HG02870 (cell line): Measurements from ENCODE around the gene CBR1.
A peak's percentile ranks its signal among the peaks of the same experiment; 100 is the strongest.

Experiments
- ATAC-seq: cut with Tn5 transposase; IDR thresholded peaks from one replicate; pipeline ENCODE4 v1.9.1; 2021; ENCODE audit warnings: mild to moderate bottlenecking, moderate library complexity; ENCODE audit not compliant: unreplicated experiment

Gene CBR1

DNA sequence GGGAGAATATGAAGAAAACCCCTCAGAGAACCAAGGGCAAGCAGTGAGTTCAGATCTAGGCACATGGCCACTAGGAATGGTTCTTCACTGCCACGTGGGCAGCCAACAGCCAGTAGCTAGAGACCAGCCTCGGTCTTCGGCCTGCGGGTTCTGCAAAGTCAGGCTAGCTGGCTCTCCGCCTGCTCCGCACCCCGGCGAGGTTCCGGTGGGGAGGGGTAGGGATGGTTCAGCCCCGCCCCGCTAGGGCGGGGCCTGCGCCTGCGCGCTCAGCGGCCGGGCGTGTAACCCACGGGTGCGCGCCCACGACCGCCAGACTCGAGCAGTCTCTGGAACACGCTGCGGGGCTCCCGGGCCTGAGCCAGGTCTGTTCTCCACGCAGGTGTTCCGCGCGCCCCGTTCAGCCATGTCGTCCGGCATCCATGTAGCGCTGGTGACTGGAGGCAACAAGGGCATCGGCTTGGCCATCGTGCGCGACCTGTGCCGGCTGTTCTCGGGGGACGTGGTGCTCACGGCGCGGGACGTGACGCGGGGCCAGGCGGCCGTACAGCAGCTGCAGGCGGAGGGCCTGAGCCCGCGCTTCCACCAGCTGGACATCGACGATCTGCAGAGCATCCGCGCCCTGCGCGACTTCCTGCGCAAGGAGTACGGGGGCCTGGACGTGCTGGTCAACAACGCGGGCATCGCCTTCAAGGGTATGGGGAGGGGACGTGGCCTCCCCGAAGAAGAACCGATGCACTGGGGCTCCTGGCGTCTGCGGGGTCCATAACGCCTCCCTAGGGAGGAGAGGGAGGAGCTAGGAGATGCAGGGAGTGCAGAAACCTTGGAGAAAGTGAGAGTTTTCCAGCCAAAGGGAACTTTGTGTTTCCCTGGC is at the start of gene CBR1:
TSS of gene CBR1 (plus strand) at position 312 of the 871 bp plus-strand sequence. CDS start at position 404, 92 bp downstream.
- ATAC-seq = peak; percentile 96

DNA sequence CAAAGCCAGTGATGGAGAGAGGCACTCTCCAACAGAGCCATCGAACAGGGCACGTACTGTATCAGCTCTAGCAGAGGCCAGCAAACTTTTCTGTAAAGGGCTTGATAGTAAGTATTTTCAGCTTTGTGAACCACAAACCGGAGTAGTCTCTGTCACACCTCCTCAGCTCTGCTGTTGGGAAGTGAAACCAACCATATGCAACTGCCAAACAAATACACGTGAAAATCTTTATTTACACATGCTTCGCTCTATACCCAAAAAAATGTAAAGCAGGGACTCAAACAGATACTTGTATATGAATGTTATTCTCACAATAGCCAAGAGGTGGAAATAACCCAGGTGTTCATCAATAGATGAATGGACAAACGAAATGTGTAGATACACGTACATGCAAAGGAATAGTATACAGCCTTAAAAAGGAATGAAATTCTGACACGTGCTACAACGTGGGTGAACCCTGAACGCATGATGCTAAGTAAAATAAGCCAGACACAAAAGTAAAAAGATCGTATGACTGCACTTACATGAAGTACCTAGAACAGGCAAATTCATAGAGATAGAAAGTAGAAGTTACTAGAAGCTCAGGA is 48.5 kb upstream of the CBR1 start:
- ATAC-seq = peak; percentile 84

DNA sequence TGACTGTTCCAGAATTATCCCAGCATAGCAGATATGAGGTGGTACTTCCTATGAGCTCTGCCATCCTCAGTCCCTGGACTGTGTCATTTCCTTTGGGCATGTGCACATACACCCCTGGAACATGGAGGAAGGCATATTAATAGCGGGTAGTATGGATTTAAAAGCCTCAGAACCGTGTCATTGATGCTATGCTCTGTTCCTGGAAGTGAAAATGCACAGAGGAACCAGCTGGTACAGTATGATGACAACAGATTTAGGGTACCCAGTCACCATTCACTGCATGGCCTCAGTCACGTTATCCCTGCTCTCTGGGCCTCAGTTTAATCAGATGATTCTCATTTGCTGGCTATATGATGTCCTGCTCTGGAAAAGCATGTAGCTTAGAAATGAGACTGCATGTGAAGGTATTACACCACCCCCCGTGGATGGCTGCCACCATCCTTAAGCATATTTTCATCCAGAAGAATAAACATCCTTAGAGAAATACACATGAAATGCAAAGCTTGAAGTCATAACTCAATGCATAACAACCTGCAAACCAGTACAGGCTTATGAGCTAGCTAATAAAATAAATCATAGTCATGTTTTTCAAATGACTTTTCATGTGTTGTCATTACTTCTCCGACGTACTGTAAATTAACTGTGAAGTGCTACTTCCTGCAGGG is 47.3 kb upstream of the CBR1 start:
- no peak for ATAC-seq

DNA sequence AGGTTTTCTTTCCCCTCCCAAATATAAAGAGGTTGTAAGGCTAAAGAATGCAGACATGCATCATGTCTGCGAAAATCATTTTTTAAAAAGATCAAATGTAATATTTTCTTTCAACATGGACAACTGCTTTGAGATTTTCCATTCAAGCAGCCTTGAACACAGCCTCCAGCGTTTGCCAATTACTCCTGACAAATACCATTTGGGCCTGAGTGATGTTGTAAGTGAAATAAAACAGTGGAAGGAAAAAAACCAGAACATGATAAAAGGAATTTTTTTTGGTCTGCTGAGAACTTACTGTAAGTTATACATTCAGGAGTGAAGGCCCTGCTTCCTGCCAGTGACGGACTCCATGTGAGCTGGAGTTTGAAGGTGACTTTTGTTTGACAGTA is 46.7 kb upstream of the CBR1 start:
- ATAC-seq = no peak

DNA sequence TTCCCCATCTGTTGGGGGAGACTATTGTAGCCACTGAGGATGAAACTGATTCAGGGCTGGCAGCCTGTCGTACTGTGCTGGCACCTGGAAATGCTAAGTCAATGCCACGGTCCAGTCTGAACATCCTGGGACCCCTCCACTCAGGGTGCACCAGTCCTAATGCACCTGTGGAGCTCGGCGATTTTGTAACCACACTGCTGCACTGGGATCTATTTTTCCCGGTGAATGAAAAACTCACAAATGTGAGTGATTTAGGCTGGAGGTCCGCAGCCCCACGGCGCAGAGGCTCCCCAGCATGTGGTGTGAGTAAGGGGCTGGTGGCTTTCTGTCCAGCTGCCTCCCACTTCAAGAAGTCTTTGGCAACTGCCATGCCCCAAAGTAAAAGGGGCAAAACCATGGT is 45.0 kb upstream of the CBR1 start:
- ATAC-seq = no peak

DNA sequence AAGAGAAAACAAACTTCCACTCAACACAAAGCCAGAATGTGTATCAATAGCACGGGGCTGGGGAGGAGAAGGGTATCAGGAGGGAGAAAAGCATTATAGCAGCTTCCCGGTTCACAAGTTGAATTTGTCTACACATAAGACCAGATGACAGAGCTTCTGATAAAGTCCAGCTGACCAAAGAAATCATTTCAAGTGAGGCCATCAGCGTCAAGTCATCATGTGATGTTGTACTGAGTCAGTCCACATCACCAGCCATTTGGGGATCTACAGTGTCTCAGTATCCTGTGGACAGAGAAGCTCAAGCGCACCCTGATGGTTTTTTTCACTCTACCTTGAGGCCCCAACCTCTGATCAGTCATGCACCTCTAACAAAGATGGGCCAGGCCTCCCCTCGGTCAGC is 42.5 kb upstream of the CBR1 start:
- ATAC-seq = no peak

DNA sequence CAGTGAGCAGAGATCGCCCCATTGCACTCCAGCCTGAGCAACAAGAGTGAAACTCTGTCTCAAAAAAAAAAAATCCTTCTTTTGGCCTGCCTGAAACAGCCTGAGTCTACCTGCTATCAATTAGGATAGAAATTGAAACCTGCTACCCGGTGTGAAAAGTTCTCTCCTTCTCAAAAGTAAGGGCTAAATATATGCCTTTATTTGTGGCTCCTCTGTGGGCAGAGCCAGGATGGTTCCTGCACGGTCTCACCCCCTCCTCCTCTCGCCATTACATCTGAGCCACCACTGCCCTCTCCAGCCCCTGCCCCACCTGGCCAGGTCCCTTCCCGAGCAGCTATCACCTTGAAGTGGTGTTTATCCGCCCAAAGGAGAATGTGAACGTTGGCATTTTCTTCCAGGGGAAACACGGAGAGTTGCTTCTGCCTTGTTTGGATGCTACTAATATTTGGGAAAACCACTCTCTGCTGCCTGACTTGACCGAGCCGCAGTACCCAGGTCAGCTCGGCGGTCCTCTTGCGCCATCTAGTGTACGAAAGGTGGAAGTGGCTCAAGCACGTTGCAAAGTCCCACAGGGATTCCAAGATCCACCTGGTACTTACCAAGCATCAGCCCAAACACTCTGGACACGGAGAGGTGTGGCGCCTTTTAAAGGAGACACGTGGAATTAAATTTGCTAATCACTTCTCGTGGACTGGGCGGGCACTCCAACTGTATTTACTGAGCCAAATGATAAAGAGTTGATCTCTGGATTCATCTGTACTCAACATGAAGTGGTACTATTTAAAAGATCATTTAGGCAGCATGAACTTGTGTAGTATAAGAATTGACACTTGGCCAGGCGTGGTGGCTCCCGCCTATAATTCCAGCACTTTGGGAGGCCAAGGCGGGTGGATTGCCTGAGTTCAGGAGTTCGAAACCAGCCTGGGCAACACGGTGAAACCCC is 41.4 kb upstream of the CBR1 start:
- ATAC-seq = peak; percentile 71

DNA sequence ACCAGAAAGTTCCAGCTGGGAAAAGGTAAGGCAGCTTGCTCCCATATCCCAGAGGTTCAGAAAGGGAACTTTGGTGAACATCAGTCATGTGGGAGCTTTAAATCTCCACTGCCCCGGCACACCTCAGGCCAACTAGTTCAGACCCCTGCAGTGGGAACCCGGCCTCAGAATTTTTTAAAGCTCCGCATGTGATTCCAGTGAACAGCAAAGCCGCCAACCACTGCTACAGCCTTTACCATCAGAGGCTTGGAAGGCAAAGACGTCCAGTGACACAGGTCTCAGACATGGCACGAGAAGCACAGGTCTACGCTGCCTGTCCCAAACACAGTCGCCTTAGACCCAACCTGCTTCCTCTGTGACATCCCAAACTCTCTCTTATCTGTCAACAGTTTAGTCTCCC is 40.5 kb upstream of the CBR1 start:
- ATAC-seq = no peak

DNA sequence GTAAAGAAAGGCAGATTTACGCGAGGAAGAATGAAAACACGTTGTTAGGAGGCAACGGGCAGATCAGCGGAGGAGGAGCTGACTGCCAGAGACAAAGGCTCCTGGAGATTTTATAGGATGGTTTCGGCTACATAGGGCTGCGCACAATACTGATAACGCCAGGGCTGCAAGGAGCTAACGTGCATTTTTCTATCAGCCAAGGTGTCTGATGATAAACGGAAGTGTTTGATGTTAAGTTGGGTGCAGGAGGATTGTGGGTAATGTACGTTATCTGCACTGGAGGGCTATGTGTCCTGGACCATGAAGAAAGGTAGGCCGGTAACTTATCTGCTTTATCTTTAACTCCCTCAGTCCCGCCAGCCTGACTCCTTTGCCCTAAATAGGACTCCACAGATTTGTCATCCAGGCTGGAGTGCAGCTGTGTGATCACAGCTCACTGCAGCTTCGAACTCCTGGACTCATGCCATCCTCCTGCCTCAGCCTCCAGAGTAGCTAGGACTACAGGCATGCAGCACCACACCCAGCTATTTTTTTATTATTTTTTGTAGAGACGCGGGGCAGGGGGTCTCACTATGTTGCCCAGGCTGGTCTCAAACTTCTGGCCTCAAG is 39.1 kb upstream of the CBR1 start:
- no peak for ATAC-seq

DNA sequence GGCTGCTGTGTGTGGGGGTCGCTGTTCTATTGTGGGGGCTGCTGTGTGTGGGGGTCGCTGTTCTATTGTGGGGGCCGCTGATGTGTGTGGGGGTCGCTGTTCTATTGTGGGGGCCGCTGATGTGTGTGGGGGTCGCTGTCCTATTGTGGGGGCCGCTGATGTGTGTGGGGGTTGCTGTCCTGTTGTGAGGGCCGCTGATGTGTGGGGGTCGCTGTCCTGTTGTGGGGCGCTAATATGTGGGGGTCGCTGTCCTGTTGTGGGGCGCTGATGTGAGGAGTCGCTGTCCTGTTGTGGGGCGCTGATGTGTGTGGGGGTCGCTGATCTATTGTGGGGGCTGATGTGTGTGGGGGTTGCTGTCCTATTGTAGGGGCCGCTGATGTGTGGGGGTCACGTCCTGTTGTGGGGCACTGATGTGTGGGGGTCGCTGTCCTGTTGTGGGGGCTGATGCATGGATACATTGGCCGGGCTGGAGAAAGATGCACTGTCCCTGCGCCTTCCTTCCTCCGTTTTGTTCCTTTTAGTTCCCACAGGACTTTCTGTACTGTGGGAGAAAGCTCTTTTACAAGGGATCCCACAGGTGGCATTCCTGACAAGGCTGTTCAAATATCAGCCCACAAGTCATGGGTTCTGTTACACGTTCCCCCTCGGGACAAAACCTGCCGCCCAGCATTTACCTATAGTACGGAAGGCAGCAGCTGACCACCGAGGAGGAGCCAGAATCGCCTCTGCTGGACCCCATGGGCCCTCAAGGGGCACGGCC is 37.0 kb upstream of the CBR1 start:
- no peak for ATAC-seq

DNA sequence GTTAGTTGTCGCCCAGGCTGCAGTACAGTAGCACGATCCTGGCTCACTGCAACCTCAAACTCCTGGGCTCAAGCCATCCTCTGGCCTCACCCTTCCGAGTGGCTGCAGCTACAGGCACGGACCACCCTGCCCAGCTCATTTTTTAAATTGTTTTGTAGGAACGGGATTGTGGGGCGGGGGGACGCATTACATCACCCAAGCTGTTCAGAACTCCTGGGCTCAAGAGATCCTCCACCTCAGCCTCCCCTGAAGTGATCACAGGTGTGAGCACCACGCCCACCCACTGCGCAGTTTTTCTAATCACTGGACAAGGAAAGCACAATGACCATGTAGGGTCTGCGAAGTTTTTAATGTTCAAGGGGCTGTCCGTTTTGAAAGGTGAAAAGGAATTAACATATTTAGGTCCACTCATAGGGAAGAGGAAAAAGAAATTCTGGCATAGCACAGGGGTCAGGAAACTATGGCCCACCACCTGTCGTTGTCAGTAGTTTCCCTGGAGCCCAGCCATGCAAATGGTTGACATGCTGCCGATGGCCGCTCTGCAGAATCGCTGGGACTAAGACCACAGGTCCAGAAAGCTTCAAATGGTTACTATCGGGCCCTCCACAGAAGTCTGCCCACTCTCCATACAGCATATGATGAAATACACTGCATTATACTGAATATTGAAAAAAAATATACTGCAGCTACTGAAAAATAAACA is 35.5 kb upstream of the CBR1 start:
- ATAC-seq = no peak

DNA sequence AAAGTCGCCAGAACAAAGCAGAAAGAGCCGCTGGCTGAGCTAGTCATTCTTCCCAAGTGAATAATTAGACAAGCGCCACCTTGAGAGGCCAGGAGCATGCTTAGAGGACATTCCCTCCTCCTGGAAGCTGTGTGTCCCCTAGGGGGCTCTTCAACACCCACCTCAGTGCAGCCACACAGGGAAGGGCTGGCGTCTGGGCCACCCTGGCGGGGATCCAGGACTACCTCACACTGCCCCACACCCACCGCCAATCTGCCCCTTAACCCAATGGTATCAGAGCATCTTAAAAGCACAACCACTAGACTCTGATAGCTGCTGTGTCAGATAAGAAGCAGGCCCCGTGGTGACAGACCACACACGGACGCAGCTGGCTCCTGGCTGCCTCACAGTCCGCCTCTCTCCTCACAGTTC is 34.4 kb upstream of the CBR1 start:
- no peak for ATAC-seq

DNA sequence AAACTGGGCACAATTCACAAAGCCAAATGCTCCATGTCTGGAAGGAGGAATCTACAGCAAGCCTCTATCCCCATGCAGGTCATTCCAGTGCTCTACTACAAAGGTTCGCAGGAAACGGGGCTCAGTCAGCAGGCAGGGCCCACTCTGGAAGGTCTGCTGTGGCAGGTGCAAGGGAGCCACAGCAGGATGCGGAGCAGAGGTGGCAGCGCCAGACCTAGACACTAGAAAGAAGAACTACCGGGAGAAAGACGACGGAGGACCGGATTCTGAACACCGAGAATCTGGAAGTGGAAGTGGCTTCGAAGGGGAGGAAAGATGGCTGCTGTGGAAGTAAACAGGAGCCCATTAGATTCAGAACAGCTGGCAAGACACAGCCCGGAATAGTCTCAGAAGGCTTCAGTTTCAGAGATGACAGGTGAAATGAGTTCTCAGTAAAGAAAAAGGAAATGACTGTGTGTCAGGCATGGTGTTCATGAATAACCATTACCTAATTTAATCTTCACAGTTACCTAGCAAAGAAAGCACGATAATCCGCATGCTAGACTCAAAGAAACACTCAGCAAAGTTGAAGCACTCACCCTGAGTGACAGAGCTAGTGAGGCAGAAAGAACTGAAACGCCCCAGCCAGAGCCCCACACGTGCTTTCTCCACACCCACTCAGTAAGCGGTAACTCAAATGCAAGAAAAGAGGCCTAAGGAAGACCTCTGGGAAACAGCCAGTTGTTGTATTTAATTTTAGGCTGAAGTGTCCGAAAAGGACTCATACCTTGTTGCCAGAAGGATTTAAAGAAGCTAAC is 30.9 kb upstream of the CBR1 start:
- no peak for ATAC-seq

DNA sequence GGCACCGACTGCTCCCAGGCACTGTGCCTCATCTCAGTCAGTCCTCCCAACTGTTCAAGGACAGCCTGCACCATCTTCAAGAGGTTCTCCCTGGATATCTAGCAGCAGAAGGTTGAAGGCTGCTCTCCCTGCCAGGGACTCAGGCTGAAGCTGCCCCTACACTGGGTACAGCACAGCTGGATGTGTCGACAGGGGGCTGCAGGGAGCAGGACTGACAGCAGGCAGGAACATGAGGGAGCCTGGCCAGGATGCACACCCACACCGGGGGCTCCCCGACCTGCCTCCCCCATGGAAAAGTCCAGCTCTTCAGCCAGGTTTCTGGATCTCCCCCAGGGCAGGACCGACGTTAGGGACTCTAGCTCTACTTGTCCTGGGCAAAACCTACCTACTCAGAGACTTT is 30.0 kb upstream of the CBR1 start:
- no peak for ATAC-seq

DNA sequence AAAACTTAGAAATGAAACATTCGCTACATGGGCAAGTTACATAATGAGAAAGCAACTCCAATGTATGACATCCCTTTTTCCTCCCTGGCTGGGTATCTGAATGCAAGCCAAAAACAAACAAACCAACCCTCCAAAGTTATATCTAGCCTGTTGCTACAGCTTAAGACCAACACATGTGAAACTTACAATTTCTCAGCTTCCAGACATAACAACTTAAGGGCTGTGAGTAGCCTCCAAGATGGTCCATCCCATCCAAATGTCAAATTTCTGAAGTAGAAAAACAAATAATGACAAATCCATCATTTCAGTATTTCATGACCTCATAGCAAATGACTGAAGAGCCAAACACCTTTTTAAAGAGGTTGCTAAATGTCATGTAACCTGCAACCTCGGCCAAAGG is 29.4 kb upstream of the CBR1 start:
- no peak for ATAC-seq

DNA sequence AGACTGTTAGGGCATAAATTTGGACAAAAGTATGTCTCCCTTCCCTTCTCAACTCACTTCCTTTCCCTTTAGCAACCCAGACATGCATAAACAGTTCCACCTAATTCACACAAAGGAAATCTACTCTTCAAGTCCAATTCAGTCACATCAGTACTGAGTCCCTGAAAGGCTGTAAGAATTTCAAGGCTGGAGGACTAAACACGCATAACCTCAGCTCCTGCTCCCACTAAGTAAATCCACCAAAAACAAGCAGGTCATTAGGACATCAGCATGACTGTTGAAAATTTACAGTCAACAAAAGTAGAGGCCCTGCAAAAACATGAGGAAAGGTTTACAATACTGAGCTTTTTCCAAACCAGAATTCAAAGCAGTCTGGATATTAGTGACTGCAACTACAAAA is 27.9 kb upstream of the CBR1 start:
- no peak for ATAC-seq

DNA sequence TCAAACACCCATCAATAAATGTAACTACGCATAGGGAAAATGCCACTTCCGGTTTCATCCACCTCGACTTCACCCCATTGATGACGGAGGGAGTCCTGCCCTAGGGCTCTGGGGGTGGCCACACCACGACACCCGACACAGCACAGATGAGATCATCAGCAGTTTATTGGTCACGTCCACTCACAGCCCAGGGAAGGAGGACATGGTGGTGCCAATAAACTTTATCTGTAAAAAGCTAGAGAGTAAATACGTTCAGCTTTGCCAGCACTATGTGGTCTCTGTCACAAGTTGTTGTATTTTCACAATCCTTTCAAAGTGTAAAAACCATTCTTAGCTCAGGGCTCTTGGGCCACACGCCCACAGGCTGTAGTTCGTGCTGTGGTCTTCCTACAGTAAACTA is 25.8 kb upstream of the CBR1 start:
- no peak for ATAC-seq

DNA sequence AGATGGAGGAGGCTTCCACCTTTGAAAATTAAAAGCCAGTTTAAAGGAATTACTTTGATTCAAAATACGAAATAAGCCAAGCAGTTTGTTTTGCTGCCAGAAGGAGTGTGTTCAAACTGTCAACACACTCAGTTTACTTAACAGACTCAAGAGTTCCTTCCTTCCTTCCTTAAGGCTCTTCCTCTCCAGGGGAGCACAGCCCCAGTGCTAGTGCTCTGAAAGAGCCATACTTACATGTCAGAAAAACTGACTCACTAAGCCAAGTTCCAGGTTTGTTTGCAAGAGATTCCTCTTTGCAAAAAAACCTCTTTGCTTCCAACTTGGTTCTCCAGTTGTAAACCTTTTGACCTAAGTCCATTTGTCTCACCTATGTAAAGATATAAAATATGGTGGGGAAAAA is 23.8 kb upstream of the CBR1 start:
- no peak for ATAC-seq
